WI38 (cell line): ENCODE measurements around the gene KLHL40.

Experiments
- H3K4me3 ChIP-seq: 2 replicates; pipeline ENCODE4 v1.5.1; 2011; ENCODE audit warnings: low read depth, mild to moderate bottlenecking, control low read depth, low read length
- TF ChIP-seq, protein P1 (sequence below): IDR thresholded peaks from 2 replicates; pipeline ENCODE4 v1.5.1; 2012; ENCODE audit warnings: low read depth, mild to moderate bottlenecking, control low read depth, low read length

Gene KLHL40

DNA sequence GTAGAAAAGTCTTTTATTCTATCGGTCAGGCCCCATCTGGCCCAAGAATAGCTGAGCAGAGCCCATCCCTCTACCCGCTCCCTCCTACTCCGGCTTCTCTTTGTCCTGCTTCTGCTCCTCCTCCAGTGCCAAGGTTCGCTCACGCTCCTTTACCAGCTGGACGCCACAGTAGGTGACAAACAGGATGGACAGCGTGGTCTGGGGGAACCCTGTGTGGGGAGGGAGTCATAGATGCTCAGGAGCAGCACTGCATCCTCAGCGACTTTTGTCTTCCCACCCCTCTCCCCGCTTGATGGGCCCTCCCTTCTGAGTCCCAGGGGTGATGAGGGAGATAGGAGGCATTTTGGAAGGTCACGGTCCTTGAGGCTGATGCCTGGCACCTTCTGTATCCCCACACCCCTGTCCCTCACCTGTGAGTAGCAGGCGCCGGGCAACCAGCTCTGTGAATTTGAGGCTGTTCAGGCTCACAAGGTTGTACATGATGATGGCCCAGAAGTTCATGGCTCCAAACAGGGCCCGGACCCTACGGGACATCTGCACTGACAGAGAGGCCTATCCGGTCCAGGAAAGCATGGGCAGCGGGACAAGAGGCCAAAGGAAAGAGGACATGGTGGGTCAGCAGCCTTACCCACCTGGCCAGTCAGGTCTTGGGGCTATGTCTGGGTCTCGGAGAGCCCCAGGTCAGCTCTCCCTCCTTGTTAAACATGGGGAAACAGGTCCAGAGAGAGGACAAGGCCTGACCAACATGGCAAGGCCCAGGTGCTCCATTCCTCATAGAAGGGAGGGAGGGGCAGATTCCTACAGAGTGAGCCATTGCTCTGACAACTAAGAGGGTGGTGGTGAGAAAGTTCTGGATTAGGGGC, 7.6 kb downstream of the KLHL40 start:
- TF ChIP-seq, protein P1, sequence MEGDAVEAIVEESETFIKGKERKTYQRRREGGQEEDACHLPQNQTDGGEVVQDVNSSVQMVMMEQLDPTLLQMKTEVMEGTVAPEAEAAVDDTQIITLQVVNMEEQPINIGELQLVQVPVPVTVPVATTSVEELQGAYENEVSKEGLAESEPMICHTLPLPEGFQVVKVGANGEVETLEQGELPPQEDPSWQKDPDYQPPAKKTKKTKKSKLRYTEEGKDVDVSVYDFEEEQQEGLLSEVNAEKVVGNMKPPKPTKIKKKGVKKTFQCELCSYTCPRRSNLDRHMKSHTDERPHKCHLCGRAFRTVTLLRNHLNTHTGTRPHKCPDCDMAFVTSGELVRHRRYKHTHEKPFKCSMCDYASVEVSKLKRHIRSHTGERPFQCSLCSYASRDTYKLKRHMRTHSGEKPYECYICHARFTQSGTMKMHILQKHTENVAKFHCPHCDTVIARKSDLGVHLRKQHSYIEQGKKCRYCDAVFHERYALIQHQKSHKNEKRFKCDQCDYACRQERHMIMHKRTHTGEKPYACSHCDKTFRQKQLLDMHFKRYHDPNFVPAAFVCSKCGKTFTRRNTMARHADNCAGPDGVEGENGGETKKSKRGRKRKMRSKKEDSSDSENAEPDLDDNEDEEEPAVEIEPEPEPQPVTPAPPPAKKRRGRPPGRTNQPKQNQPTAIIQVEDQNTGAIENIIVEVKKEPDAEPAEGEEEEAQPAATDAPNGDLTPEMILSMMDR = no peak
- no peak overlapping the region for H3K4me3 ChIP-seq

DNA sequence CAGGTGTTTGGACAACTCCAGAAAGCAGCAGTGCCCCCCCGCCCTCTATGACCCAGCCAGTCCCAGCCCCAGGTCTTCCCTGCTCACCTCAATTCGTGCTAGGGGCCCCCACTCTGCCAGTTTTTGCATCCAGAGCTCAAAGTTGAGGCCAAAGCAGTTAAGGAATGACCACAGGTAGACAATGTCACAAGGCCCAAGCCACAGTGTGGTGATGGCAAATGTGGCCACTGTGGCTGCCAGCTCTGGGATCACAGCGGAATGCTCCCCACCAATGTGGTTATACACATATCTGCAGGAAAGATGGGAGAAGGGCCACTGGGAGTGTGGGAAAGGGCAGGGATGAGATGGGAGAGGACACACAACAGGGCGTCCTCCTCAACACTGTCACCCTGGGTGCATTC, 8.2 kb downstream of the KLHL40 start:
- TF ChIP-seq, protein P1 = no peak
- no peak overlapping the region for H3K4me3 ChIP-seq

DNA sequence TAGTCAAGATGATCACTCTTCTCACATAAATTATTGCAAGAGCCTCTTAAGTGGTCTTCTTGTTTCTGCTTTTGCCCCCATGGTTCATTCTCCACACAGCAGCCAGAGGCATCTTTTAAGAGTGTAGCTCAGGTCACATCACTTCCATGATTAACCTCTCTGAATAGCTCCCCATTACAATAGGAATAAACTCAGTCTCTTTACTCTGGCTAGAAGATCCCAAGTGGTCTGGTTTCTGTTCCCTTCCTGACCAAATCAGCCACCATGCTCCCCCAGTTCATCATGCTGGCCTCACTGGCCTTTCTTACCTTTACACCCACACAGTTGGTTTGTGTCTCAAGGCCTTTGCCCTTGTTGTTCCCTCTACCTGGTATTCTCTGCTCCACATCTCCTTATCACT, 9.0 kb downstream of the KLHL40 start:
- TF ChIP-seq, protein P1 = no peak
- H3K4me3 ChIP-seq = no peak overlapping the region

DNA sequence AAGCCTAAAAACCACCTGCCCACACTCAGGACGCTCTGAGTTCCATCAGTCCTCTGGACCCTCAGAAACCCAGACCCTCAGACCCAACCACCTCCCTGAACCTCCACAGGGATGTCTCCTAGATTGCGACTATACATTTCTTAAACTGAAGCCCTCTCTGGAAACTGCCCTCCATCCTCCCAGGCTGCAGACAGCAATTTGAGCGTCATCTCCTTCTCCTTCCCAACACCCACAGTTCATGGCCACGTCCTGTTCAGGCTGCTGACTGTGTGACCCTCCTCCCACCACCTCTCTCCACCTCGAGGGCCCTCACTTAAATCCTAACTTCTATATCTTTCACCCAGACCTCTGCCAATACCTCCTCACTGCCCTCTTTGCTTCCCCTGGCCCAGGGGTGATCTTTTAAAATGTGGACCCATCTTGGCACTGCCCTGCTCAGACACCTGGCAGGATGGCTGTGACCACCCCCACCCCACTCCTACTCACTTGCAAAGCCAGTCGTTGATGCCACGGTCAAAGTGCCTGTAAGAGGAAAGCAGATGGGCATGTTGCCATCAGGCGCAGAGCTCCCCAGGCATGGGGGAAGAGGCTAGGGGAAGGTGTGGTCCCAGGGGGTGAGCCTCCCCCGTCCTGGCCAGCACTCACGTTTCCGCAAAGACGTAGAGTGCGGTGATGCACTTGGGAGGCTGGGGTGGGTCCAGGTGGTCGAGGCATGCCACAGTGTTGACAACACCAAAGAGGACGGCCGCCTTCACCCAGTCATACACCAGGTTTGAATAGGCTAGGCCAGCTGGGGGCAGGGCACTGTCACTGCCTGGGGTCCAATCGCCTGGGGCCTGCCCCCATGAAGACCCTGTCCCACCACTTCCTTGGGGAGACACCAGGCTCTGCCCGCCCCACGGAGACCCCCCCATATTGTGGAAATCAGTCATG, 11.3 kb downstream of the KLHL40 start:
- TF ChIP-seq, protein P1 = no peak
- H3K4me3 ChIP-seq = no peak overlapping the region

DNA sequence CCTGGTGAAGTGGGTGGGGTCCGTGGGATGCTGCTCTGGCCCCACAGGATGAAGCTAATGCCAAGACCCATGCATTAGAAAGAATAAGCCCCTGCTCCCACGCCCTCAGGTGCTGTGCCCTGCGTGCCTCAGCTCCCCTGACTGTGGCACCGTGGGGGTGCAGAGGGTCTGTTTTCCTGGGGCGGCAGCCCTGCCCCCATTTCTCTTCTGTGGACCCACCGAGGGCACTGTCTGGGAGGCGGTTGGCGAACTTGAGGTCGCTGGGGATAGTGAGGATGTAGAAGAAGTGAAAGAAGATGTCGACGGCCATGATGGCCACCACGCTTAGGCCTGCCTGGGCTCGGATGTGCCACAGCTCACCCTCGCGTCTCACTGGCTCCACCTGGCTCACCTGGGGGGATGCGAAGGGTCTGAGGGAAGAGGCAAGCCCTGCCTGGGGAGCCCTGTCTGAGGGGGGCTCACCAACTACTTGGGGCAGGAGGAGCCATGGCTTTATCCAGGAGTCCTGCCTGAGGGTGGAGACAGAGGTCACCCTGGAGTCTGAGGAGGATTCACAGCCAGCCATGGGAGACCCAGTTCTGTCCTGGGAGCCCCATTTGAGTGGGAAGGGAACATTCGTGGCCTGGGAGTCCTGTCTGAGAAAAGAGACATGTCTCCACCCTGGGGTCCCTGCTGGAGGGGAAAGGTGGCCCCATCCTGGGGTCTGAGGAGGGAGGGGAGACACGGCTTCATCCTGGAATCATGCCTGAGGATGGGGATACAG, 12.1 kb downstream of the KLHL40 start:
- no peak overlapping the region for H3K4me3 ChIP-seq
- TF ChIP-seq, protein P1 = no peak

DNA sequence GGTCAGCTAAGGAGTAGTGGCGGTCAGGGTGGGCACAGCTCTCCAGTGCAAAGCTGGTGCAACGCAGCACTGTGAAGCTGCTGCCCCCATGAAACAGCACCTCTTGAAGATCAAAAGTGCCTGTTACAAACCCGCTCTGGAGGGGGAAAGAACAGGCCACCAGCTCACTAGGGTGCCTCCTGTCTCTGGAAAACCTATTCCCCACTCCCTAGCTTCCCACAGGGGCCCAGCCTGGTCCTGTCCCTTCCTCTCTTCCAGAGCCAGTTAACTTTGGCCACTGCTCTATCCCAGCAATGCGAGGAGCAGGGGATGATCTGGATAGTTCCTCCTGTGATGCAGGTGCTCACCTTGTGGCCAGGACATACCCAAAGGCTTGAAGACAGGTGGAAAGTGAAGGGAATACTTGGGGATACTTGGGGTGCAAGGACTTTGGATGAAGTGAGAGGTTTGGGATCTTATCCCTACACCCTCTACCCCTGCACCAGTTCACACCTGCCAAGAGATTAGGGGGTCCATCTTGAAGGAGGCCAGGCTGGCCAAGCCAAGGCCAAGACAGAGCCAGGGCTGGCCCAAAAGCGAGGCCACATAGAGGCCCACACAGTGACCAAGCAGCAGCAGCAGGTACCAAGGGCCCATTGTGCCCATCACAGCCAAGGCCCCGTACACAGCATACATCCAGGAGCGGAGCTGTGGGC, 13.0 kb downstream of the KLHL40 start:
- TF ChIP-seq, protein P1 = no peak

More for the DNA sequence above, 13.0 kb downstream of the KLHL40 start:
- no peak overlapping the region for H3K4me3 ChIP-seq
